Chondrocyte (in vitro differentiated cells): ENCODE results near the gene PA2G4. TPM values are rescaled to one million over a fixed set of nuclear protein-coding genes. Genes with fewer than 3 reads are reported as not detected.
A peak's percentile ranks its signal among the peaks of the same experiment; 100 is the strongest.
"Not testable (repeated sequence)": the region's sequence is repeated elsewhere in the genome, so short reads cannot be mapped to it uniquely, and the experiment has no call there.

ENCODE experiments used
- DNase-seq: peaks from one replicate; pipeline ENCODE4 v3.0.0; 2021; ENCODE audit warnings: mixed read lengths, low spot score
- H3K27ac Mint-ChIP-seq: one replicate; pipeline ENCODE4 v1.8.0; 2021; ENCODE audit warnings: mild to moderate bottlenecking, moderate library complexity, mixed read lengths; ENCODE audit not compliant: unreplicated experiment
- H3K27me3 Mint-ChIP-seq: 2 replicates; pipeline ENCODE4 v1.8.0; 2021; ENCODE audit warnings: low read depth, mixed read lengths
- H3K36me3 Mint-ChIP-seq: 2 replicates; pipeline ENCODE4 v1.8.0; 2021; ENCODE audit warnings: low read depth, mixed read lengths
- H3K4me1 Mint-ChIP-seq: 2 replicates; pipeline ENCODE4 v1.8.0; 2021; ENCODE audit warnings: low read depth, mild to moderate bottlenecking, mixed read lengths
- H3K4me3 Mint-ChIP-seq: one replicate; pipeline ENCODE4 v1.8.0; 2021; ENCODE audit warnings: mild to moderate bottlenecking, moderate library complexity, mixed read lengths; ENCODE audit not compliant: unreplicated experiment
- H3K9me3 Mint-ChIP-seq: 2 replicates; pipeline ENCODE4 v1.8.0; 2021; ENCODE audit warnings: low read depth, mixed read lengths
- total RNA-seq: library from RNA; stranded (reverse); gene quantifications from 3 replicates; pipeline ENCODE4 v1.2.1, GENCODE V29; 2021
- TF ChIP-seq, protein P1 (sequence below): fragments of 200-600 bp; sonication (generic); IDR thresholded peaks from 2 replicates; pipeline ENCODE4 v1.5.0; 2021; ENCODE audit warnings: antibody characterized with exemption, mild to moderate bottlenecking, moderate library complexity

The PA2G4 gene
- total RNA-seq, 1 donor from 2014 or later = 65.1 TPM

DNA sequence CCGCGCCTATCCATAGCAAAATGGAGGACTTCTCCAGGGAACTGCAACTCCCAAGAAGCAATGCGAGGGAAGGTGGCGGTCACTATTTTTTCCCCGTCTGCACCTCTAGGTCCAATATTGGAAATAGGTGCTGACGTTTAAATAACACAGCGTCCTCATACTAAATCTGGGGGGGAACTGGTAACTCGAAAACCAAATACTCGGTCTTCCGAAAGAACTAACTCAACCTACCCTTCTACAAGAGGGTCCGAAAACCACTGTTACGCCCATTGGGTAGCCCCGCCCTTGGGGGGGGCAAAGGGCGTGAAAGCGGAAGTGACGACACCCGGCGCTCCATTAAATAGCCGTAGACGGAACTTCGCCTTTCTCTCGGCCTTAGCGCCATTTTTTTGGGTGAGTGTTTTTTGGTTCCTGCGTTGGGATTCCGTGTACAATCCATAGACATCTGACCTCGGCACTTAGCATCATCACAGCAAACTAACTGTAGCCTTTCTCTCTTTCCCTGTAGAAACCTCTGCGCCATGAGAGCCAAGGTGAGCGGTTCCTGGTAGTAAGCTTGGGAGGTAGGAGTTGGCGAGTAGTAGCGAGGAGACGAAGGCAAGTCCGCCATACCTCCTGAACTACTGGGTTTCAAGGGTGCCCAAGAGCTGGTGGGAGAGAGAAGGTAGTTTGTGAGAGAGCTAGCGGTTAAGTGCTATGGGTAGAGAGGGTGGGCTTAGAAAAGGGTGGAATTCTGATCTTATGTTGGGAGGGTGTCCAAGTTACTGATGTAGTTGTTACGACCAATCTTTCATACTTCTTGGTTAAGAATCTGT, 12.1 kb downstream of the PA2G4 start, which contains the start of gene RPL41:
TSS of gene RPL41 (plus strand) at position 367 of the 815 bp plus-strand sequence.
- no peaks in the 10 kb centered on the region for H3K27me3 Mint-ChIP-seq
- H3K9me3 Mint-ChIP-seq = no peaks in the 10 kb centered on the region
- H3K27ac Mint-ChIP-seq = peak within 1 kb of the TSS; percentile 100
- peaks cover 33% of the 10 kb centered on the region for H3K4me1 Mint-ChIP-seq
- DNase-seq = no peak
- peak within 1 kb of the TSS; percentile 89 for H3K4me3 Mint-ChIP-seq
- peaks cover 22% of the 10 kb centered on the region for H3K36me3 Mint-ChIP-seq
- TF ChIP-seq, protein P1, sequence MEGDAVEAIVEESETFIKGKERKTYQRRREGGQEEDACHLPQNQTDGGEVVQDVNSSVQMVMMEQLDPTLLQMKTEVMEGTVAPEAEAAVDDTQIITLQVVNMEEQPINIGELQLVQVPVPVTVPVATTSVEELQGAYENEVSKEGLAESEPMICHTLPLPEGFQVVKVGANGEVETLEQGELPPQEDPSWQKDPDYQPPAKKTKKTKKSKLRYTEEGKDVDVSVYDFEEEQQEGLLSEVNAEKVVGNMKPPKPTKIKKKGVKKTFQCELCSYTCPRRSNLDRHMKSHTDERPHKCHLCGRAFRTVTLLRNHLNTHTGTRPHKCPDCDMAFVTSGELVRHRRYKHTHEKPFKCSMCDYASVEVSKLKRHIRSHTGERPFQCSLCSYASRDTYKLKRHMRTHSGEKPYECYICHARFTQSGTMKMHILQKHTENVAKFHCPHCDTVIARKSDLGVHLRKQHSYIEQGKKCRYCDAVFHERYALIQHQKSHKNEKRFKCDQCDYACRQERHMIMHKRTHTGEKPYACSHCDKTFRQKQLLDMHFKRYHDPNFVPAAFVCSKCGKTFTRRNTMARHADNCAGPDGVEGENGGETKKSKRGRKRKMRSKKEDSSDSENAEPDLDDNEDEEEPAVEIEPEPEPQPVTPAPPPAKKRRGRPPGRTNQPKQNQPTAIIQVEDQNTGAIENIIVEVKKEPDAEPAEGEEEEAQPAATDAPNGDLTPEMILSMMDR = no peak

DNA sequence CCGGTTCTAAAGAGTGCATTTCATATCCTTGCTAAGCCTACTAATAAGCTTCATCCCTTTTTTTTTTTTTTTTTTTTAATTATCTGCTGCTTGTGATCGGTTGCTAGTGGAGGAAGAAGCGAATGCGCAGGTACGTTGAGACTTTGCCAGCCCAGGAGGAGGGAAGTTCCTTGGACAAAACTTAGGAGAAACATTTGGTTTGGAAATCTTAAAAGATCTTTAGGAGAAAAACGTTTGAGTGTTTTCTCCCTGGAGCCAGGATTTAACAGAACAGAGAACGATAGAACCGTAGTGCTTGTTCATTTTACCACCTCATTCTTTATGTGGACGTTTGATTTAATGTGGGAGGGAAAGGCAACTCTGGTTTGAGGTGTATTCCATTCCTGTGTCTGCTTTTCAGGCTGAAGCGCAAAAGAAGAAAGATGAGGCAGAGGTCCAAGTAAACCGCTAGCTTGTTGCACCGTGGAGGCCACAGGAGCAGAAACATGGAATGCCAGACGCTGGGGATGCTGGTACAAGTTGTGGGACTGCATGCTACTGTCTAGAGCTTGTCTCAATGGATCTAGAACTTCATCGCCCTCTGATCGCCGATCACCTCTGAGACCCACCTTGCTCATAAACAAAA, 12.8 kb downstream of the PA2G4 start:
- H3K4me3 Mint-ChIP-seq = peak overlapping the region; percentile 89
- H3K4me1 Mint-ChIP-seq = peaks cover 33% of the 10 kb centered on the region
- peaks cover 20% of the 10 kb centered on the region for H3K36me3 Mint-ChIP-seq
- H3K27me3 Mint-ChIP-seq, H3K9me3 Mint-ChIP-seq, DNase-seq: not testable (repeated sequence)
- peak overlapping the region; percentile 100 for H3K27ac Mint-ChIP-seq

DNA sequence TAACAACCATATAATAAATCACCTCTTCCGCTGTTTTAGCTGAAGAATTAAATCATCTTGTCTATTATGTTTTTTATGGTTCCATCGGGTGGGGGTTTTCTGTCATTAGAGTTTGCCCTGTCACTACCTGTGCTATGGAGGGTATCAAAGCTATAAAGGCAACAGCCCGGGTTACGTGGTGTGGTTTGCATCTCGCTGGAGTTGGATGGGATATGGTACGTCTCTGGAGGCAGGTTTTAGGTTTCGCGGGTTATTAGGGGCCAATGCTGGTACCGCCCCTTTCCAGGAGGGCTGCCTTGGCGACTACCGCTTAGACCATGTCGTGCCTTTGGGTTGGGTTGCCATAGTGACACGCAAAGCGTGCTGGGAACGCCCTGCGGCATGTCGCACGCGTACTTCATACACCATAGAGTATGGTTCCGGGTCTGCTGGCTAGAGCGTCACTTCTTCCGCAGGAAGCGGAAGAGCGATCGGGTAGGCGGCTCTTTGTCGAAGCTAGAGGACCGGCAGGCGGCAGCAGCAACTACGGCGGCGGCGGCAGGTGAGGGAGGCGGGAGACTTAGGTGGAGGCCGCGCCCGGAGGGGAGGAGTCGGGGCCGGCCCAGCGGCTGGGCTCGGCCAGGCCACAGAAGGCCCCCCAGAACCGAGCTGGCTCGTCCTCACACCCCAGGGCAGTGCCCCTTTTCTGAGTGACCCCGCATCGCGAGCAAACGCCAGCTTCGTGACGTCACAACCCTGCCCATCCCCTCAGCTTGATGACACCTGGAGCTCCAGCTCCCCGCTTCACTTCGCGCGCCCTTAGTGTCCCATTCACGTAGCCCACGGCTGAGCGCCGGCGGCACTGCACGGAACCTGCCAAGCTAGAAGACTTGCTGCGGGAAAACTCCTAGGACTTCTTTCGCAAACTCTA, 13.7 kb downstream of the PA2G4 start, which contains the start of gene ZC3H10:
TSS of gene ZC3H10 (plus strand) at position 489 of the 910 bp plus-strand sequence. CDS start 2,297 bp downstream, outside the sequence.
- DNase-seq = peak; percentile 99
- Mint-ChIP-seq H3K4me3 (peak within 1 kb of the TSS; percentile 89), H3K36me3 (peaks cover 14% of the 10 kb centered on the region), H3K27ac (peak within 1 kb of the TSS; percentile 100), H3K27me3 (no peaks in the 10 kb centered on the region), H3K4me1 (peaks cover 33% of the 10 kb centered on the region), H3K9me3 (no peaks in the 10 kb centered on the region)
- TF ChIP-seq, protein P1 = peak; percentile 78

GRCh38 chr12:56118688-56119357, 14.5 kb downstream of the PA2G4 start:
- TF ChIP-seq, protein P1 = no peak
- Mint-ChIP-seq H3K36me3 (peaks cover 9% of the 10 kb centered on the region), H3K4me3 (peak overlapping the region; percentile 89)

DNA sequence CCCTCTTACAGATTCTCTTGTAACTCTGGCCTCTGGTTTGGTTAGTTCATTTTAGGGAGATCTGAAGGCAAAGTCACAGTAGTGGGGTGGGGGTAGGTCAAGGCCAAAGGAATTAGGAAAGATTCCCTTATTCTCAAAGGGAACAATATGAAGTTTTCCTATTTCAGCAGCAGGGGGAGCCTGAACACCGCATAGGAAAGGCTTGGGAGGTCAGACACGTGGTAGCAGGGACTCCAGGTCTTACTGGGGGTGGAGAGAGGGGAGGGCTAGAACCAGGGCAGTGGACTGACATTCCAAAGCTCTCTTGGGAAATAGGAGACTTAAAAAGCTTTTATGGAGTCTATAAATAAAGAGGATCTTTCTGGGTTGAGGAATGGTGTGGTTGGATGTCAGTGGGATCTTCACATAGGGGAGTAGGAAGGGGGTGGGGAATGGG, 15.0 kb downstream of the PA2G4 start:
- H3K27me3 Mint-ChIP-seq = no peaks in the 10 kb centered on the region
- peak overlapping the region; percentile 100 for H3K27ac Mint-ChIP-seq
- H3K4me1 Mint-ChIP-seq = peaks cover 33% of the 10 kb centered on the region
- peak overlapping the region; percentile 89 for H3K4me3 Mint-ChIP-seq
- no peaks in the 10 kb centered on the region for H3K9me3 Mint-ChIP-seq
- peaks cover 9% of the 10 kb centered on the region for H3K36me3 Mint-ChIP-seq
- DNase-seq = no peak
- TF ChIP-seq, protein P1 = peak; percentile 86

More at GRCh38 chr12:56118688-56119357, 14.5 kb downstream of the PA2G4 start:
- H3K9me3 Mint-ChIP-seq = no peaks in the 10 kb centered on the region
- no peak for DNase-seq
- H3K4me1 Mint-ChIP-seq = peaks cover 33% of the 10 kb centered on the region
- H3K27me3 Mint-ChIP-seq = no peaks in the 10 kb centered on the region
- H3K27ac Mint-ChIP-seq = peak overlapping the region; percentile 100
